CD4-positive, alpha-beta T cell treated with Interleukin-15 for 4 hours (primary cell): ENCODE measurements around the gene NEK6.

ENCODE experiments used
- DNase-seq: peaks from one replicate; pipeline ENCODE4 v3.0.0-alpha.2; 2020; ENCODE audit warnings: low spot score

NEK6 gene

GRCh38 chr9:124399968-124400940 lies 142.5 kb downstream of the NEK6 start:
- DNase-seq, result no peak
